Measurements from ENCODE around the gene VN1R5. TPM values are rescaled to one million over a fixed set of nuclear protein-coding genes. Genes with fewer than 3 reads are reported as not detected.
"Not testable (repeated sequence)": the region's sequence is repeated elsewhere in the genome, so short reads cannot be mapped to it uniquely, and the experiment has no call there.

Gene VN1R5
- total RNA-seq, 1 experiment from 2014 or later: not detected

DNA sequence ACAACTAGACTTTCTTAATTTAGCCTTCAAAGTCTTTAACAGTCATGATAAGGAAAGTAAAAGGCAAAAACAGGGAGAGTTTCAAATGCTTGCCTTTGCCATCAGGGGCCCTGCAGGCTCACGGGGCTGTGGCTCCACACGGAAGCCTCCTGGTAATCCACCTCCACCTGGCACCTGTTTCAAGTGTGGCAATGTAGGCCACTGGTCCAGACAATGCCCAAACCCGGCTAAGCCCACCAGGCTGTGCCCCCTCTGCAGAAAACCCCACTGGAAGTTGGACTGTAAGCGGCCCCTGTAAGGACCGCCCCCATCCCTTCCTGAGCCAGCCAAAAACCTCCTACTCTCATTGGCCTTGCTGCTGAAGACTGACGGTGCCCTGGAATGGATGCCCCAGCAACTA, 32.5 kb downstream of the VN1R5 start (continued):
- TF ChIP-seq RELA (CRISPR knock-in tag; IDR thresholded peaks at IDR 0.05; ENCODE audit: borderline replicate concordance) (no peak), SMAD4 (CRISPR knock-in tag; IDR thresholded peaks at IDR 0.05) (no peak), EMX1 (CRISPR knock-in tag; IDR thresholded peaks at IDR 0.05) (no peak), ZBTB21 (CRISPR knock-in tag; IDR thresholded peaks at IDR 0.05; ENCODE audit: borderline replicate concordance) (no peak), MXD4 (CRISPR knock-in tag; IDR thresholded peaks at IDR 0.05; ENCODE audit: borderline replicate concordance) (no peak), MYBL2 (CRISPR knock-in tag; IDR thresholded peaks at IDR 0.05) (no peak), ZNF425 (CRISPR knock-in tag; conservative IDR thresholded peaks at IDR 0.05) (no peak), PRRX2 (CRISPR knock-in tag; IDR thresholded peaks at IDR 0.05) (no peak), NR3C1 (CRISPR knock-in tag; conservative IDR thresholded peaks at IDR 0.05; ENCODE audit: low read depth) (no peak)
- TF ChIP-seq, protein P1, sequence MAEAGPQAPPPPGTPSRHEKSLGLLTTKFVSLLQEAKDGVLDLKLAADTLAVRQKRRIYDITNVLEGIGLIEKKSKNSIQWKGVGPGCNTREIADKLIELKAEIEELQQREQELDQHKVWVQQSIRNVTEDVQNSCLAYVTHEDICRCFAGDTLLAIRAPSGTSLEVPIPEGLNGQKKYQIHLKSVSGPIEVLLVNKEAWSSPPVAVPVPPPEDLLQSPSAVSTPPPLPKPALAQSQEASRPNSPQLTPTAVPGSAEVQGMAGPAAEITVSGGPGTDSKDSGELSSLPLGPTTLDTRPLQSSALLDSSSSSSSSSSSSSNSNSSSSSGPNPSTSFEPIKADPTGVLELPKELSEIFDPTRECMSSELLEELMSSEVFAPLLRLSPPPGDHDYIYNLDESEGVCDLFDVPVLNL (CRISPR knock-in tag; IDR thresholded peaks at IDR 0.05; ENCODE audit: borderline replicate concordance, low read depth): no peak

DNA sequence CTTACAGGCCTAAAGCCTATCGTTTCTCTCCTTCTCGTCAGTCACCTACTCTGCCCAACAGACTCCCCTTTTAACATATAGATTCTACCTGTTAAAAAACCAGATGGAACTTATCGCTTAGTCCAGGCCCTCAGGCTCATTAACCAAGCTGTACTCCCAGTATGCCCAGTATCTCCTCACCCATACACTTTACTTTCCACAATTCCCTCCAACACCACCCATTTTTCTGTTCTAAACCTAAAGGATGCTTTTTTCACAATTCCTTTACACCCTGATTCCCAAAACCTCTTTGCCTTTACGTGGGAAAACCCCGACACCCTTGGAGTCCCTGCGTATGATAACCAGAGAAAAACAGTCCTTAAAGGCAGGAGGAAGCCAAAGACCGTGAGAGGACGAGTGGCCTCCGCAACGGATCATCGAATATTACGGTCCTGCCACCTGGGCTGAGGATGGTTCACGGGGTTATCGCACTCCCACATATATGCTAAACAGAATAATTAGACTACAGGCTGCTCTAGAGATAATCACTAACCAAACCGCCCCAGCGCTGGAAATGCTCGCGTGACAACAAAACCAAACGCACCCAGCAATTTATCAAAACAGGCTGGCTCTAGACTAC, 33.5 kb downstream of the VN1R5 start:
- H3K27me3 Mint-ChIP-seq (ENCODE audit: low read depth); DNase-seq (ENCODE audit: low spot score); ATAC-seq; H3K4me3 Mint-ChIP-seq; H3K27ac Mint-ChIP-seq; H3K36me3 Mint-ChIP-seq; POLR2A ChIA-PET: not testable (repeated sequence)
- CTCF ChIA-PET: interaction anchor here (0.6 kb wide), 1 partner anchor 59 kb away, joined by 4 read pairs; no protein-coding TSS in a partner anchor
- Mint-ChIP-seq H3K9me3 (peaks cover 11% of the 10 kb centered on the region), H3K4me1 (peaks cover 48% of the 10 kb centered on the region)

GRCh38 chr1:247290576-247290975, 34.7 kb downstream of the VN1R5 start:
- Mint-ChIP-seq H3K9me3 (peaks cover 11% of the 10 kb centered on the region), H3K27ac (no peak overlapping the region), H3K4me1 (peaks cover 60% of the 10 kb centered on the region), H3K4me3 (no peak overlapping the region), H3K36me3 (peaks cover 7% of the 10 kb centered on the region), H3K27me3 (ENCODE audit: low read depth) (no peaks in the 10 kb centered on the region)
- ChIA-PET CTCF (interaction anchor here (1.2 kb wide), 1 partner anchor 9 kb away, joined by 3 read pairs; no protein-coding TSS in a partner anchor), POLR2A (no interaction called here)
- ATAC-seq (no peak), DNase-seq (ENCODE audit: low spot score) (no peak)
- TF ChIP-seq CDX4 (CRISPR knock-in tag; IDR thresholded peaks at IDR 0.05; ENCODE audit: borderline replicate concordance) (no peak), OVOL2 (CRISPR knock-in tag; IDR thresholded peaks at IDR 0.05; ENCODE audit: borderline replicate concordance) (no peak), CREM (CRISPR knock-in tag; IDR thresholded peaks at IDR 0.05) (no peak), ATF6 (CRISPR knock-in tag; IDR thresholded peaks at IDR 0.05) (no peak), AR (CRISPR knock-in tag; IDR thresholded peaks at IDR 0.05) (no peak), ZNF423 (CRISPR knock-in tag; IDR thresholded peaks at IDR 0.05) (no peak), GTF2I (CRISPR knock-in tag; conservative IDR thresholded peaks at IDR 0.05) (no peak), ZNF671 (CRISPR knock-in tag; IDR thresholded peaks at IDR 0.05) (no peak), E2F1 (CRISPR knock-in tag; IDR thresholded peaks at IDR 0.05) (no peak), MAX (CRISPR knock-in tag; IDR thresholded peaks at IDR 0.05) (no peak)
- TF ChIP-seq, protein P1 (CRISPR knock-in tag; IDR thresholded peaks at IDR 0.05; ENCODE audit: borderline replicate concordance, low read depth): no peak

All from WTC11 (cell line).